ENCODE measurements around the gene PSAPL1.

DNA sequence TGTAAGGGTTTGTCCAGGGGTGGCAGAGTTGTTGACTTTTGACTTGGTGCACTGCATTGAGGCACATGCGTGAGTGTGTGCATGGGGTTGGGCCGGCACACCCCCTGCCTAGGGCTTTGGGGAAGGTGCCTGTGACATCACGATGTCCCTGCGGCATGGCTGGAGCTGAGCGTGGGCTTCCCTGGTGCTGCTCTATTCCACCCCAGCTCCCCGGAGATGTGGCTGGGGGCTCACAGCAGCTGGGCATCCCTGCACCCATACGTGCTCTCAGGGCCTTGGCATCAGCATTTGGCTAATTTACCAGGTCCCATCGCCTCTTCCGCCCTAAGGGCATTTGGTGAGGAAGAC, 5.7 kb downstream of the PSAPL1 start:
- TF ChIP-seq CTCF (IDR thresholded peaks at IDR 0.05) (no peak), POLR2AphosphoS5 (IDR thresholded peaks at IDR 0.05) (no peak), POLR2A (IDR thresholded peaks at IDR 0.05) (no peak)
